Stimulated activated CD8-positive, alpha-beta memory T cell treated with anti-CD3 and anti-CD28 coated beads, Interleukin-4, amount 100 ng/mL, for 4 hours (primary cell): ENCODE data around the gene ACADM.
"Not testable (repeated sequence)": the region's sequence is repeated elsewhere in the genome, so short reads cannot be mapped to it uniquely, and the experiment has no call there.

Source experiments
- DNase-seq, 2 donors: peaks; one replicate each; pipeline ENCODE4 v3.0.0-alpha.2; 2020; ENCODE audit warnings: low read depth in 2 of 2, low spot score in 1 of 2

Gene ACADM

DNA sequence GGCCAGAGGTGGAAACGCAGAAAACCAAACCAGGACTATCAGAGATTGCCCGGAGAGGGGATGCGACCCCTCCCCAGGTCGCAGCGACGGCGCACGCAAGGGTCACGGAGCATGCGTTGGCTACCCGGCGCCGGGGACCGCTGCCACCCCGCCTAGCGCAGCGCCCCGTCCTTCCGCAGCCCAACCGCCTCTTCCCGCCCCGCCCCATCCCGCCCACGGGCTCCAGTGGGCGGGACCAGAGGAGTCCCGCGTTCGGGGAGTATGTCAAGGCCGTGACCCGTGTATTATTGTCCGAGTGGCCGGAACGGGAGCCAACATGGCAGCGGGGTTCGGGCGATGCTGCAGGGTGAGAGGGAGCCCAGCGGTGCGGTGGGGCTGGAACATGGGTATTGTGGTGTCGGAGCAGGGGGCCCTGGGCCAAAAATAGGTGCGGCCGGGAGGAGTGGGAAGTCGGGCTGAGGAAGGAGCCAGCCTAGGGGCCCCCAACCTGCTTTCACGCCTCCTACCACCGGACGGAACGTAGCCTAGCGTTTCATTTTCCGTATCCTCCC is at the start of gene ACADM:
ACADM (plus strand) TSS at position 238 of the 551 bp plus-strand sequence; CDS start at position 317, 79 bp downstream.
- peak; percentile 68 to 76 for DNase-seq

DNA sequence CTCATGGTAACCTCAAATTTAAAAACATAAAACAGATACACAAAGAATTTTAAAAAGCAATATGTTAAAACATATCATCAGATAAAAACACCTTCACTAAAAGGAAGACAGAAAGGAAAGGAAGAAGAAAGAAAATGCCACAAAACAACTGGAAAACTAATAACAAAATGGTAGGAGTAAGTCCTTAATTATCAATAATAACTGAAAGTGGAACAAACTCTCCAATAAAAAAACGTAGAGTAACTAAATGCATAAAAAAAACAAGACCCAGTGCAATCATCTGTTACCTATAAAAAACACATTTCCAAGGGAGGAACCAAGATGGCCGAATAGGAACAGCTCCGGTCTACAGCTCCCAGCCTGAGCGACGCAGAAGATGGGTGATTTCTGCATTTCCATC is 47.1 kb upstream of the ACADM start:
- DNase-seq = no peak

DNA sequence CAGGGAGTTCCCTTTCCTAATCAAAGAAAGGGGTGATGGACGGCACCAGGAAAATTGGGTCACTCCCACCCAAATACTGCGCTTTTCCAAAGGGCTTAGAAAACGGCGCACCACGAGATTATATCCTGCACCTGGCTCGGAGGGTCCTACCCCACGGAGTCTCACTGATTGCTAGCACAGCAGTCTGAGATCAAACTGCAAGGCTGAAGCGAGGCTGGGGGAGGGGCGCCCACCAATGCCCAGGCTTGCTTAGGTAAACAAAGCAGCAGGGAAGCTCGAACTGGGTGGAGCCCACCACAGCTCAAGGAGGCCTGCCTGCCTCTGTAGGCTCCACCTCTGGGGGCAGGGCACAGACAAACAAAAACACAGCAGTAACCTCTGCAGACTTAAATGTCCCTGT is 46.5 kb upstream of the ACADM start:
- DNase-seq = not testable (repeated sequence)

DNA sequence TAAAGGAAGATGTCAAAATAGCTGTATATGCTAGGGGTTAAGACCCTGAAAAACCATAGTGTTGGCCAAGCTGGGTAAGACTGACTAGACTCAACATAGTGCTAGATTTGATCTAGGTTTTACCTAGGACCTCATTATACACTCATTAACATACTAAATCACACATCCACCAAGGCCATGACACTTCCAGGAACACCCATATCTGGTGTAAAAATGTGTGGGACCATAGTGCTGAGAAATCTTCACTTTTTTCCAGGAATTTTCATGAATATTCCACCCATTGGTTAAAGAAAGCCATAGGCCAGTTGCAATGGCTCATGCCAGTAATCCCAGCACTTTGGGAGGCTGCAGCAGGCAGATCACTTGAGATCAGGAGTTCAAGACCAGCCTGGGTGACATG is 34.0 kb upstream of the ACADM start:
- no peak for DNase-seq

DNA sequence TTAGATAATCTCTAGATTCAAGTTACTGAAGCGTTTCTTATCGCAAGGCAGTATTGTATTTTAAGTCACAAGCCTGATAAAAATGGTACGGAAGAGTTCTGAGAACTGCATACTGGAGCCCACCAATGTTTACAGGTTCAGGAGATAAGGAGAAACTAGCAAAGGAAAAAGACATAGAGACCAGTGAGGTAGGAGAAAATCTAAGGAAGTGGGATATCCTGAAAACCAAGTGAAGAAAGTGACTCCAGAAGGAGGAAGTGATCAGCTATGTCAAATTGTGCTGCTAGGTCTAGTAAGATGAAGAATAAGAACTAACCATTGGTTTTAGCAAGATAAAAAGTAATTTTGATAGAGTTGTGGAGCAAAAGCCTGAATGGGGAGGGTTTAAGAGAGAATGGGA is 31.0 kb upstream of the ACADM start:
- DNase-seq = no peak

DNA sequence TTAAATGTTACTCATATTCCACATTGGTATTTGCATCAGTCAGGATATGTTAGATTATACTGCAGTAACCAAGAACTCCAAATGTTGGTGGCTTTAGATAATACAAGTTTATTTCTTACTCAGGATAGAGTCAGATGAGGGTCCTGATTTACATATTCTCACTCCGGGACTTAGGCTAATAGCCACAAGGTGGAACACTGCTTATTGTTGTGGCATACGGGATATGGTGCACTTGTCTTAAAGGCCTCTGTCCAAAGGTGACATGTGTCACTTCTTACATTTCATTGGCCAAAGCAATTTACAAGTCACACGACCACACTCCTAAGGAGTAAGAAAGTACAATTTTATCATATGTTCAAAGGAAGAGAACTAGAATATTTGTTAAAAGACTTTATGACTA is 28.5 kb upstream of the ACADM start:
- DNase-seq = no peak

DNA sequence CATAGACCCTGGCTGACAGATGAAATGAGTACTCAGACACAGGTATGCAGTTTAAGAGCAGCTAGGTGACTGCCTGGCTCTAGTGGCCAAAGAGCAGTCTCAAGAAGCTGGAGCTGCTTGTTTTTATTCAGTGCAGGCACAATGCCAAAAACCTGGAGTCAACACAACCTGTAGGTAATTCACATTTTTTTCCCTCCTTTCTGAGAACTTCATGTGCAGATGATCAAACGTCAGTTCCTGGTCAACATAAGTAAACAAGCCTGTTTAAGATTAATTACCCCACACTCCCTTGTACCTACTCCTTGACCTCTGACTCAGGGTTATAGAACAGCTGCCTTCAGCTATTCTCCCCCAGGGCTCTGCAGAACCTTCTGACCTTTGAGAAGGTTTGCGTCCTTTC is 17.3 kb upstream of the ACADM start:
- DNase-seq = no peak

DNA sequence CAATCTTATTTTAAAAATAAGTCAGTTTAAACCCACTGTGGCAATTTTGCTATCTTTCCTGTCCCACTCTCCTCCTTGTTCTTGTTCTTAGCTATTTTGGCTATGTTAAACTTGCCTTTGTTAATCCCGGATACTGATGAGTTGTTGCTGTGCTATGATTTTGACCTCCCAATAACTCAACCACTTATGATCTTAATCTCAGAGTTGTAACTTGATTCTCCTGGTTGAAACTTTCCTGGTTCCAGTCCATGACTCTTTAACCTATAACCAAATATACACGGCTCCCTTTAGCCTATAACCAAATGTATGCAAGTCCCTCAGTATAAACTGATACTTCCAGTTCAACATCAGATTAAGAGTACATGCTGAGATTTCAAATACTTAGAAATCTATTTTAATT is 15.6 kb upstream of the ACADM start:
- no peak for DNase-seq

DNA sequence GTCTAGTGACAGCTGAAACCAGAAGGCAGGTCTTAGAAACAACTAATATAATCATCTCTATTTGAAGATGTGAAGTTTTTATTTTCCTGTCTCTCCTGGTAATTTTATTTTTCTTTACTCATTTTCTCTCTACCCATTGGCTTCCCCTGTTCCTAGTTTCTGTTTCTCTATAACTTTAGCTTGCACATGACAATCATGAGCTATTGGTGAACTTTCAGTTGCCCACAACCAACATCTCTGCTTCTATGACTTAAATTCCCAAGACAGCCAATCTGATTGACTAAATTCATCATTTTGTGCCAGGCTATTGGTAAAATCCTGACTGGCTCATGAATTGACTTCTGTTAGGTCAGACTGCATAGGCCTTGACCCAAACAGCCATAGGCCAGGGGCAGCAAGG is 13.7 kb upstream of the ACADM start:
- DNase-seq = no peak

DNA sequence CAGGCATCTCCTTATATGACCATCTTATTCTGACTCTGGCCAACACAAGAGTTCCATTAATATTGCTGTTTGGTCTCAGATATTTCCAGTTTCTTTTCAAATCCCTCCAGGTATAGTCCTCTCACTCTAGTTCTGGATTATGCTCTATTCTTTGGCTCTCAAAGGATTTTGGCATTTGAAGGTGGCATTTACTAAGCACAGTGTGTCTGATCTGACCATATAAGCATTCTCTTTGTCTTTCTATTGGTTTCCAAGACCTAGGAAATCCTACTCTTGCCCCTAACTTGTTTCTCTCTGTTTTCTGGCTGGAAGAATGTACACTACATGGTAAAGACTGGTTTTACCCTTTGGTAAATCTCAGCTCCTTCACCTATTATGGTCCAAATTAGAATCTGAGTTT is 12.7 kb upstream of the ACADM start:
- no peak for DNase-seq

DNA sequence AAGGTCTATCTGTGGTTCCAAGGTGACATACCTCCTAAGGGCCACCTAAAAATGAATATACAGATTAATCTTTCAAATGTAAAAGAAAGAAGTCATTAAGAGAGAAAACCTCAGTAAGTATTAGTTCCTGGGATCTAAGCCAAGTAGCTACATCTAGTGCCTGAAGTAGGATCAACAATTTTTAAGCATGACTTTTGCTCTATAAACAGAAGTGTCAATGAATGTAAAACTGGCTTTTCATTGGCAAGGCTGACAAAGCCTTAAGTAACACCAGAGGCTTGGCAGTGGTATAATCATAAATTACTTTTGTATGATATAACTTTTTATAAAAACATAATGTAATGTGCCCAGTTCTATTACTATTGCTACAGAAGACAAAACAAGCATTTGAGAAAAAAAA is 12.2 kb upstream of the ACADM start:
- no peak for DNase-seq

DNA sequence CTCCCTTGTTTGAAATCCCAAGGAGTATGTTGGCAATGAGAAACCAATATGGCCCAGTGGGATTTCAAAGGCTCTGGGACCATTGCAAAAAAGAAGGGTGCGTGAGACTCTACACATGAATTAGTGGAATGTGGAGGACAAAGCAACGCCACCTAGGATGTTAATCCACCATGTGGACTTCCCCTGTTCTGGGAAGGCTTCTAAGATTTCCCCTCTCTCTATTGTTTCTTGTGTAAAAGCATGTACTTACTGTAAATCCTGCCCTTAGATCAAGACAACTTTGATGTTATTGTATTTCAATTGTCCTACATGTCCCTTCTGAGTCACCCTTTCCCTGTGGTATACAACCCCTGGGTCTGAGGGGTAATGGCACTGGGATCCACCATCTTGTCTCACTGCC is 4.7 kb upstream of the ACADM start:
- no peak for DNase-seq

DNA sequence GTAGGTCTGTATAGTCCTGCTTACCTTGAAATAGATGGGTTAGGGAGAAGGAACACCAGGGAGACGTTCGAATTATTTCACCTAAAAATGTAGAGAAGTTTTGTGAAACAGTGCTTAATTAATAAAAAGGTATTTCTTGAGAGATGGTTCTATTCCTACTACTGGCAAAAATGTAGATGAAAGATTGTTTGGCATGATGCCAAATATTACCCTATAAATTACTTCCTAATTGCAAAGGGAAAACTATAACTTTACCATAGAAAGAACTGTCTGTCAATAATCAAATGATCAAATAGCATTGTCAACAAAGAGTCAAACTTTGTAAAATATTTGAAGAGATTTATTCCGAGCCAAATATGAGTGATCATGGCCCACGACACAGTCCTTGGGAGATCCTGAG is 4.2 kb upstream of the ACADM start:
- no peak for DNase-seq

DNA sequence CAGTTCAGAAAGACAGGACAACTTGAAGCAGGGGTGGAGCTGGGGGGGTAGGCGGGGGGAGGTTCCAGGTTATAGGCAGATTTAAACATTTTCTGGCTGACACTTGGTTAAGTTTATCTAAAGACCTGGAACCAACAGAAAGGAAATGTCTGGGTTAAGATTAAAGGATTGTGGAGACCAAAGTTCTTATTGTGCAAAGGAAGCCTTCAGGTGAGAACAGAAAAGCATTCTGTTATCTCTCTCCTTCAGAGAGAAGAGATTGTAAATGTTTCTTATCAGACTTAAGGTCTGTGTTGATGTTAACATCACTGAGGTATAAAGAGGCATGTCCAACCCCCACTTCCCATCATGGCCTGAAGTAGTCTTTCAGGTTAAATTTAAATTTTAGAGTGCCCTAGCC is 3.7 kb upstream of the ACADM start:
- DNase-seq = no peak

DNA sequence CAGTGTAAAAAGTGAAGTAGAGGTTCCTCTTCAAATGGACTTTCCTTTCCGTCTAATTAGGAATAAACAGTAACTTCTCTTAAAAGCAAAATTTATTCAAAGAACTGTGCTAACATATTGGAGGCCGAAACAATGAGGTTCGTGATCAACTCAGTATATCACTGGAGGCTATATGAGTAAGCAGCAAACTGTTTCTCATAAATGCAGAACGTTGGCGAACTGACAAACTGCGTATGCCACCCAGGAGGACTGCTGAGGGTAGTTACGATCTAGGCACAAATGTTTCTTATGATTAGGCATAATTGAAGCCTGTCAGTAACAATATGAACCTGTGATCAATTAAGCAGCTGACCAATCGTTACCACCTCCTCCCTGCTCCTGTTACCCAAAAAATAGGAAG is 2.3 kb upstream of the ACADM start:
- DNase-seq = not testable (repeated sequence)

DNA sequence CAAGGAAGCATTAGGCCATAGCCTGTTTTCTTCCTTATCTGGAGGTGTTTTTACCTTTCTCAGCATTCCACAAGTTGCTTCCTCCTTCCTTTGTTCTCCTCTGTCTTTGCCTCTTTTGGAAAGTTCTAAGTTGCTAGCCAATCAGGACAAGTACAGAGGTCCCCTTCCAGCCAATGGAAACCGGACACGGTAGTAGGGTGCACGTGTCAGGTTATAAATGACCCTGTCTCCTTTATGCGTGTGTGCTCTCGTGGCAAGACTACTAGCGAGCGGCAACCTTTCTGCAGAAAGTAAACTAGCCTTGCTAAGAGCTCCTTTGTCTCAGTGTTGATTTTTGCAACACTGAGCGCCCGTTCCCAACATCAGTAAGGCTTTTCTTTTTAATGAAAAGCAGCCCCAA is 1.5 kb upstream of the ACADM start:
- no peak for DNase-seq

DNA sequence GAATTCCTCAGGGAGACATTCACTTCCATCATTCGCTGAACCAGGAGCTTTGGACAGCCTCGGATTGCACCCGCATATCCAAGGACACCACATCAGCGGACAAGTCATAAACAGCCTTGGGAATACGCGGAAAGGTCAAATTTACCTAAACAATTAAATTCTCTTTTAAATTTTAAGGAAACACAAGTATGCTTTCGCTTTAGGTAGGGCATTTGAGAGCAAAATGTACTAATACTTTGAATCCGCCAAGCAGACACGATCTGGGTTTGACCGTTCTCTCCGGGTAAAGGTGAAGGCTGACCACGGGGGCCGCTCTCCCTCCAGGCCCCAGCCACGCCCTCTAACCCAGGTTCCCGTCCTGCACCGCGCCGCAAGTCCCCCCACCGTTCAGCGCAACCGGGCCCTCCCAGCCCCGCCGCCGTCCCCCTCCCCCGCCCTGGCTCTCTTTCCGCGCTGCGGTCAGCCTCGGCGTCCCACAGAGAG is 479 bp upstream of the ACADM start:
- DNase-seq = peak in 1 of 2 donors; percentile 52

DNA sequence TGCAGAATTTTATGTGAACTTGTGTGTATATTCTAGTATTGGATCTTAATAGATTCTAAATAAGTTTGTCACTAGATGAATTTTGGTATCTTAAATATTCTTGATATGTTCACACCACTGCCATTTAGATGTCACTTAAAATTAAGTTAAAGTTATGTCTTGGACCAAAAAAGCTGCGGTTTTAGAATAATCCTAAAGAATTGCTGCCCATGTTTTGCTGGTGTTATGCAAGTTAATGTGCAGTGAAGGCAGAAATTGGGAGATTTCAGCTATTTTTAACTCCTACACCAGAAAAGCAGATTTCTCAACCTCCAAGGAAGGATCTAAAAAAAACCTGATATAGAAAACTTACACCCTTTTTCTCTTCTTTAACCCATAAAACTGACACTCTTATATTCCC is 757 bp downstream of the ACADM start:
- no peak for DNase-seq

DNA sequence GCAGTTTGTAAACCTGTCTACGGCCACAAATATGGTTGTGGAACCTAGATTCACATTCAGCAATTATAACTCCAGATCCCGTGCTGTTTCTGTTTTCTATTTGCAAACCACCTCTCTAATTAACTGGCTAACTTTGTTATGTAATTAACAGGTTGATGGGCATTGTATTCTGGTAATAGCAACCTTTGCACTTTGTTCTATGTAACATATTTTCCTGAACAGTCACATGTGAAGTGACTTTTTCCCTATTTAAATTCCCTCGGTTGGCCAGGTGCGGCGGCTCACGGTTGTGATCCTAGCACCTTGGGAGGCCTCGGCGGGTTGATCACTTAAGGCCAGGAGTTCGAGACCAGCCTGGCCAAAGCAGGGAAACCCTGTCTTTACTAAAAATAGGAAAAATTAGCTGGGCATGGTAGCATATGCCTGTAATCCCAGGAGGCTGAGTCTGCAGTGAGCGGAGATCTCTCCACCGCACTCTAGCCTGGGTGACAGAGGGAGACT is 1.4 kb downstream of the ACADM start:
- DNase-seq = no peak

DNA sequence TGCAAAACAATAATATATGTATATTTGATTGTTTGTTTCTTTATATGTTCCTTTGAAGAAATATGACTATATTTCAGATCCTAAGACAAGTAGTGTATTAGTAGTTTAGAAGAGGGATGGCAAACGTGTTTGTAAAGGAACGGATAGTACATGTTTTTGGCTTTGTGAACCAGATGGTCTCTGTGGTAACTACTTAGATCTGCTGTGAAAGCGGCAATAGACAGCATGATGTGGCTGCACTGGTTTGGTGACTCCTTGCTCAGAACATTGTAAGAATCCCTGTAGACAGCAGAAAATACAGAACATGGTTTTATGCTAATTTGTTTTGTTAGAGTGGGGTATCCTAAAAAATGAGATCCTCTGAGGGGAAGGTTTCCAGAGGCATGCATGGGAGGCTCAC is 3.1 kb downstream of the ACADM start:
- no peak for DNase-seq

DNA sequence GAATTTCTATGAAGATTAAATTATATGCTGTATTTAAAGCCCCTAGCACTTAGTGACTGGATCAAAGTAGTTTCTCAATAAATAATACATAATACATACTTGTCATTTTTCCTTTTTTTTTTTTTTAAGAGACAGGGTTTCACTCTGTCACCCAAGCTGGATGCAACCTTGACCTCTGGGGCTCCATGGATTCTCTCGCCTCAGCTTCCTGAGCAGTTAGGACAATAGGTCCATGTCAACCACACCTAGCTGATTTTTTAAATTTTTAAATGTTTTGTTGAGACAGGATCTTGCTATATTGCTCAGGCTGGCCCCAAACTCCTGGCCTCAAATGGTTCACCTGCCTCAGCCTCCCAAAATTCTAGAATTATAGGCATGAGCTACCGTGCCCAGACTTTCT is 5.9 kb downstream of the ACADM start:
- DNase-seq = no peak

DNA sequence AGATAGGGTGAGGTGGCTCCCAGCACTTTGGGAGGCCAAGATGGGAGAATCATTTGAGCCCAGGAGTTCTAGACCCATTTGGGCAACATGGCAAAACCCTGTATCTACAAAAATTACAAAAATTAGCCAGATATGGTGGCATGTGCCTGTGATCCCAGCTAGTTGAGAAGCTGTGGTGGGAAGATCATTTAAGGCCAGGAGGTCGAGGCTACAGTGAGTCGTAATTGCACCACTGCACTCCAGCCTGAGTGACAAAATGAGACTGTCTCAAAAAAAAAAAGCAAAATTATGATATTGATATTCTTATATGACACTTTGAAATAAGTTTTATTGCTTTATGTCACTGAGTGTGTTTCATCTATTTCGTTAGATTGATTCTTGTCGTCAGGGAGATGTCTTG is 7.4 kb downstream of the ACADM start:
- DNase-seq = no peak

DNA sequence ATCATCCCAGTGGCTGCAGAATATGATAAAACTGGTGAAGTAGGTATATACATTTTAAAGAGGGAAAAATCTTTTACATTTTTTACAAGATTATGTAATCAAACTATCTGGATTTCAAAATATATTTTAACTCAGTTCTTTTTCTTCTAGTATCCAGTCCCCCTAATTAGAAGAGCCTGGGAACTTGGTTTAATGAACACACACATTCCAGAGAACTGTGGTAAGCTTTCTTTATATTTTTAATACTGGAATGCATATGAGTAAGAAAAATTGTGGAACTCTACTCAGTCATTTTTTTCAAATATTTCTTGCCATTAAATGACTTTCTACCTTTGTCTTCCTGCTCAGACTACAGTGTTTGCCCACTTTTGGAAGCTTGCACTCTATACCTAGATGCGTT is 8.2 kb downstream of the ACADM start:
- DNase-seq = no peak

DNA sequence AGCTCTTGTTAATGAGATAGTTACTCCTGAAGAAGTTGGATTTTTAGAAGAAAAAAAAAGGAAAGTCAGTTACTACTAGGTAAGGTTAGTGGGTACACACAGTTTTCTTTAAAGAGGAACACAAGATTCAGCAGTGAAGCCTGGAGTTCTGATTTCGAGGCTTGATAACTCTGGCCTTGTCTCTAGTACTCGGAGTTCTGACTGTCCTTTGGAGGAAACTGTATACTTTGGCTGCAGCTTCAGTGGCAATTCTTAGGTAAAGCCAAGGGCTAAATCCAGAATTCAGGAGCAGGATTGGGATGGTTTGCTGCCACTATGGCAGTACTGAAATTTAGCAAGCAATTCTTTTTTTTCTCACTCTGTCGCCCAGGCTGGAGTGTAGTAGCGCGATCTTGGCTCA is 9.2 kb downstream of the ACADM start:
- DNase-seq = no peak
